PFSK-1 (cell line): Measurements from ENCODE around the gene RAPGEF5.

Source experiments
- FOXP2 ChIP-seq: optimal IDR thresholded peaks from 2 replicates; pipeline ENCODE3; 2011; ENCODE audit warnings: borderline replicate concordance, control low read depth, inconsistent platforms; ENCODE audit not compliant: insufficient read depth; ENCODE audit errors: extremely low read length, extremely low read depth
- POLR2AphosphoS5 ChIP-seq: IDR thresholded peaks from 2 replicates; pipeline ENCODE4 v1.6.1; 2012; ENCODE audit warnings: low read depth, mild to moderate bottlenecking, control low read depth, low read length, moderate library complexity
- REST ChIP-seq, 2 experiments: IDR thresholded peaks; 2 replicates each; pipeline versions ENCODE4 v1.6.1 to v1.8.0; 2011 to 2012; ENCODE audit warnings: low read depth in 2 of 2, low read length in 2 of 2, control low read depth in 1 of 2, inconsistent platforms in 1 of 2, mild to moderate bottlenecking in 1 of 2, moderate library complexity in 1 of 2; ENCODE audit not compliant: insufficient read depth in 1 of 2
- SIN3A ChIP-seq: IDR thresholded peaks from 2 replicates; pipeline ENCODE4 v1.6.1; 2012; ENCODE audit warnings: mild to moderate bottlenecking, low read length, moderate library complexity, borderline replicate concordance; ENCODE audit not compliant: insufficient read depth
- TAF1 ChIP-seq: IDR thresholded peaks from 2 replicates; pipeline ENCODE4 v1.6.1; 2012; ENCODE audit warnings: low read length, control low read depth, borderline replicate concordance; ENCODE audit not compliant: insufficient read depth

GRCh38 chr7:22105550-22105949, 251.4 kb downstream of the RAPGEF5 start:
- no peak for TF ChIP-seq POLR2AphosphoS5
- TF ChIP-seq REST (IDR thresholded peaks at IDR 0.05; ENCODE audit: insufficient read depth in 1 of 2, low read depth in 2 of 2, low read length in 2 of 2) = no peak
- TF ChIP-seq TAF1 = no peak
- no peak for TF ChIP-seq SIN3A
- no peak for TF ChIP-seq FOXP2
